H1 (cell line): ENCODE measurements around the gene GNG13. TPM values are rescaled to one million over a fixed set of nuclear protein-coding genes. Genes with fewer than 3 reads are reported as not detected.
A peak's percentile ranks its signal among the peaks of the same experiment; 100 is the strongest.

Source experiments
- CTCF ChIA-PET: fragments of 300-600 bp; sonication (Branson Sonifier 250); formaldehyde crosslinking; loops from one replicate; lab custom pipeline; 2021; ENCODE audit not compliant: partially characterized antibody; lab: Charles Lee
- POLR2A ChIA-PET: fragments of 300-600 bp; sonication (Branson Sonifier 250); formaldehyde crosslinking; loops from one replicate; lab custom pipeline; 2021; ENCODE audit warnings: inconsistent platforms; ENCODE audit not compliant: partially characterized antibody; lab: Charles Lee
- DNase-seq, 2 experiments: peaks; one replicate each; pipeline versions ENCODE4 v3.0.0 to v3.0.0-alpha.2; 2010 to 2022; ENCODE audit warnings: low spot score in 2 of 2, low read depth in 1 of 2, mixed read lengths in 1 of 2
- FAIRE-seq: peaks from 2 replicates; lab custom pipeline; 2011; peaks lifted over from hg19 to GRCh38; lab: Jason Lieb, UNC
- H2AFZ ChIP-seq: 2 replicates; pipeline ENCODE4 v1.8.1; 2012; ENCODE audit warnings: low read length, inconsistent platforms
- H2AK5ac ChIP-seq: 2 replicates; pipeline ENCODE4 v1.6.1; 2013; ENCODE audit warnings: low read depth, low read length
- H2BK120ac ChIP-seq: replicated peaks from 2 replicates; pipeline ENCODE3; 2013; ENCODE audit warnings: low read depth, low read length, inconsistent platforms
- H2BK12ac ChIP-seq: 2 replicates; pipeline ENCODE4 v1.6.1; 2013; ENCODE audit warnings: low read depth, low read length
- H2BK15ac ChIP-seq: 2 replicates; pipeline ENCODE4 v1.6.1; 2013; ENCODE audit warnings: low read length
- H2BK20ac ChIP-seq: 2 replicates; pipeline ENCODE4 v1.6.1; 2013; ENCODE audit warnings: low read length
- H2BK5ac ChIP-seq: 2 replicates; pipeline ENCODE4 v1.6.1; 2013; ENCODE audit warnings: low read depth, low read length
- H3K14ac ChIP-seq: 2 replicates; pipeline ENCODE4 v1.6.1; 2013; ENCODE audit warnings: inconsistent platforms; ENCODE audit not compliant: insufficient read length
- H3K18ac ChIP-seq: 2 replicates; pipeline ENCODE4 v1.6.1; 2013; ENCODE audit warnings: low read length; ENCODE audit errors: extremely low read depth
- H3K23ac ChIP-seq: 2 replicates; pipeline ENCODE4 v1.6.1; 2013; ENCODE audit warnings: inconsistent platforms; ENCODE audit not compliant: insufficient read length
- H3K23me2 ChIP-seq: 2 replicates; pipeline ENCODE4 v1.6.1; 2013; ENCODE audit warnings: low read depth, low read length
- H3K27ac ChIP-seq: 2 replicates; pipeline ENCODE4 v1.6.1; 2011; ENCODE audit warnings: low read depth, low read length, inconsistent platforms
- H3K27me3 ChIP-seq, 4 experiments: replicated peaks in 1 of 4; 1 replicate in 1 of 4; 2 replicates in 3 of 4; pipeline versions ENCODE4 v1.6.1 to v1.8.1; 2011 to 2013; ENCODE audit warnings: low read length in 3 of 4, mild to moderate bottlenecking in 3 of 4, inconsistent platforms in 2 of 4, mixed read lengths in 2 of 4, moderate library complexity in 1 of 4; ENCODE audit not compliant: control insufficient read depth in 3 of 4, insufficient read depth in 3 of 4; ENCODE audit errors: extremely low read depth in 1 of 4
- H3K36me3 ChIP-seq, 4 experiments: 2 replicates each; pipeline versions ENCODE4 v1.6.1 to v1.8.1; 2011 to 2013; ENCODE audit warnings: mild to moderate bottlenecking in 4 of 4, low read length in 3 of 4, moderate library complexity in 2 of 4, control low read depth in 1 of 4, inconsistent platforms in 1 of 4; ENCODE audit not compliant: insufficient read depth in 4 of 4, control insufficient read depth in 2 of 4
- H3K4ac ChIP-seq: replicated peaks from 2 replicates; pipeline ENCODE3; 2013; ENCODE audit warnings: low read length, low read depth, mixed read lengths, inconsistent platforms; ENCODE audit not compliant: insufficient read length
- H3K4me1 ChIP-seq, 4 experiments: replicated peaks in 1 of 4; 1 replicate in 1 of 4; 2 replicates in 3 of 4; pipeline versions ENCODE4 v1.6.1 to v1.8.1; 2011 to 2013; ENCODE audit warnings: low read length in 3 of 4, inconsistent platforms in 2 of 4, mixed read lengths in 1 of 4; ENCODE audit not compliant: insufficient read depth in 4 of 4, control insufficient read depth in 3 of 4
- H3K4me2 ChIP-seq, 2 experiments: 2 replicates each; pipeline versions ENCODE4 v1.6.1 to v1.8.1; 2011 to 2013; ENCODE audit warnings: low read depth in 2 of 2, low read length in 2 of 2, control low read depth in 1 of 2, inconsistent platforms in 1 of 2, mild to moderate bottlenecking in 1 of 2; ENCODE audit not compliant: insufficient read depth in 1 of 2
- H3K4me3 ChIP-seq, 4 experiments: fragments of 200-600, 300-600 bp in 1 of 4; sonication (generic), shearing (Covaris generic), sonication (Bioruptor Twin) in 1 of 4; 2 replicates each; pipeline versions ENCODE4 v1.5.1 to v1.8.1; 2011 to 2016; ENCODE audit warnings: low read length in 4 of 4, low read depth in 3 of 4, control low read depth in 2 of 4, inconsistent platforms in 2 of 4, mild to moderate bottlenecking in 2 of 4, mixed read lengths in 1 of 4, moderate library complexity in 1 of 4; ENCODE audit not compliant: insufficient read depth in 2 of 4; ENCODE audit errors: extremely low read depth in 1 of 4
- H3K56ac ChIP-seq: replicated peaks from 2 replicates; pipeline ENCODE3; 2013; ENCODE audit warnings: low read depth, mild to moderate bottlenecking, mixed read lengths, low read length, inconsistent platforms; ENCODE audit not compliant: insufficient read length
- H3K79me1 ChIP-seq: 2 replicates; pipeline ENCODE4 v1.6.1; 2013; ENCODE audit warnings: low read depth, low read length, control low read depth
- H3K79me2 ChIP-seq, 2 experiments: 2 replicates each; pipeline versions ENCODE4 v1.6.1 to v1.8.1; 2012 to 2013; ENCODE audit warnings: low read length in 2 of 2, mild to moderate bottlenecking in 2 of 2, inconsistent platforms in 1 of 2; ENCODE audit not compliant: insufficient read depth in 2 of 2, control insufficient read depth in 1 of 2
- H3K9ac ChIP-seq, 4 experiments: replicated peaks in 1 of 4; 1 replicate in 1 of 4; 2 replicates in 3 of 4; pipeline versions ENCODE4 v1.6.1 to v1.8.1; 2011 to 2013; ENCODE audit warnings: low read depth in 3 of 4, low read length in 3 of 4, control low read depth in 2 of 4, mild to moderate bottlenecking in 2 of 4, moderate library complexity in 2 of 4, inconsistent platforms in 1 of 4; ENCODE audit errors: extremely low read depth in 1 of 4
- H3K9me3 ChIP-seq, 2 experiments: 2 replicates each; pipeline versions ENCODE4 v1.6.1 to v1.8.1; 2012 to 2013; ENCODE audit warnings: mild to moderate bottlenecking in 2 of 2, moderate library complexity in 2 of 2, control low read depth in 1 of 2, inconsistent platforms in 1 of 2, low read depth in 1 of 2, low read length in 1 of 2, mixed read lengths in 1 of 2; ENCODE audit not compliant: insufficient read depth in 2 of 2
- H4K20me1 ChIP-seq, 2 experiments: replicated peaks in 1 of 2; 2 replicates each; pipeline versions ENCODE3 to v1.8.1; 2011 to 2013; ENCODE audit warnings: inconsistent platforms in 2 of 2, low read length in 2 of 2, mild to moderate bottlenecking in 1 of 2; ENCODE audit not compliant: insufficient read depth in 2 of 2, control insufficient read depth in 1 of 2
- H4K5ac ChIP-seq: 2 replicates; pipeline ENCODE4 v1.6.1; 2013; ENCODE audit warnings: low read length, low read depth, mixed read lengths, inconsistent platforms; ENCODE audit not compliant: insufficient read length
- H4K8ac ChIP-seq: 2 replicates; pipeline ENCODE4 v1.8.0; 2013; ENCODE audit warnings: mild to moderate bottlenecking, moderate library complexity, low read length, inconsistent platforms; ENCODE audit not compliant: insufficient read depth; ENCODE audit errors: extremely low read depth
- H4K91ac ChIP-seq: replicated peaks from 2 replicates; pipeline ENCODE3; 2013; ENCODE audit warnings: low read length, mixed read lengths, inconsistent platforms; ENCODE audit not compliant: insufficient read length
- PHF8 ChIP-seq: fragments of 200-600 bp; sonication (generic); conservative IDR thresholded peaks from 2 replicates; pipeline ENCODE4 v1.7.1; 2012; ENCODE audit warnings: low read depth, mild to moderate bottlenecking, inconsistent platforms, low read length, moderate library complexity
- RFX5 ChIP-seq: IDR thresholded peaks from 2 replicates; pipeline ENCODE4 v1.6.1; 2011; ENCODE audit warnings: low read depth, low read length, improper control_type of control experiment, borderline replicate concordance
- WGBS, 2 experiments: shearing (Covaris generic) in 1 of 2; methylation state at CpG; one replicate each; pipeline versions ENCODE4 v1.1.6 to v1.1.7; 2013 to 2015; ENCODE audit warnings: low lambda C conversion rate in 2 of 2, mixed read lengths in 2 of 2, inconsistent platforms in 1 of 2, low coverage in 1 of 2, missing lambda C conversion rate in 1 of 2; ENCODE audit not compliant: insufficient replicate concordance in 2 of 2, insufficient coverage in 1 of 2, insufficient read length in 1 of 2; ENCODE audit errors: extremely low coverage in 1 of 2, missing lambda C conversion rate in 1 of 2; 5-methylcytosine and 5-hydroxymethylcytosine counted together
- polyA plus RNA-seq, 7 experiments: library from polyadenylated mRNA; depleted of rRNA in 3 of 7; stranded (reverse) in 5 of 7; unstranded in 2 of 7; fragments of >200 nt in 5 of 7; fragments of 200-250 nt in 2 of 7; gene quantifications; 1 replicate in 5 of 7; 2 replicates in 1 of 7; 4 replicates in 1 of 7; pipeline versions ENCODE4 v1.2.1 to v1.2.3, GENCODE V29; 2011 to 2013; ENCODE audit warnings: missing spikeins in 2 of 7, mixed read lengths in 2 of 7
- total RNA-seq: library from RNA; stranded (reverse); fragmentation: NEBNext Ultra II Directional; extraction: Animal tissue kit (Norgen Biotek cat#: 25700); gene quantifications from 2 replicates; pipeline ENCODE4 v1.2.1, GENCODE V29; 2021

The GNG13 gene
- total and polyA plus RNA-seq, 2 of the 8 experiments (the other 6 are each of a cell fraction or from before 2014, with no cell fraction given) = not detected

DNA sequence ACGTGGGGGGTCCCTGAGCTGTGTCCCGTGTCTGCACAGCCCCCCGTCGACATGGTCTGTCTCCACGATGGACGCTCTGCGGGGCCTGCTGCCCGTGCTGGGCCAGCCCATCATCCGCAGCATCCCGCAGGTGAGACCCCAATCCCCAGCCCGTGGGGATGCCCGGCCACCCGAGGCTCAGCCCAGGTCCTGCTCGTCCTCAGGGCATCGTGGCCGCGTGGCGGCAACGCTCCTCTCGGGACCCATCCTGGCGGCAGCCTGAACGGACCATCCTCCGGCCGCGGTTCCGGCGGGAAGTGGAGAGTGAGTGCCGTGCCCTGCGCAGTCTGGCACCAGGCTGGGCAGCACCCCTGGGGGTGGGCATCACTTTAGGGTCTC lies 35.1 kb downstream of the GNG13 start:
- Histone ChIP-seq H4K91ac (no peak overlapping the region), H3K79me2 (no peaks in the 10 kb centered on the region), H4K20me1 (no peaks in the 10 kb centered on the region), H3K36me3 (no peaks in the 10 kb centered on the region), H2BK120ac (no peak overlapping the region), H3K9me3 (no peaks in the 10 kb centered on the region), H3K4me3 (no peak overlapping the region), H3K27me3 (no peaks in the 10 kb centered on the region), H3K23ac (no peak overlapping the region), H4K8ac (no peak overlapping the region), H3K4ac (no peak overlapping the region), H4K5ac (no peak overlapping the region), H3K14ac (no peak overlapping the region), H2BK15ac (0 out of 2 replicates have a peak overlapping the region, but pooled peaks have one; percentile 61), H3K23me2 (no peaks in the 10 kb centered on the region; the same call in 1 of the 2 replicates), H3K79me1 (no peaks in the 10 kb centered on the region), H3K56ac (no peak overlapping the region), H3K18ac (no peak overlapping the region), H2BK20ac (no peak overlapping the region), H2BK5ac (no peak overlapping the region), H3K4me1 (peaks cover 0 to 9% (median 6%) of the 10 kb centered on the region in 4 experiments; a peak in 5 of 7 replicates), H2AFZ (no peak overlapping the region), H3K27ac (no peak overlapping the region), H2AK5ac (no peak overlapping the region), H2BK12ac (no peak overlapping the region), H3K4me2 (no peak overlapping the region), H3K9ac (no peak overlapping the region)
- no peak for FAIRE-seq
- no peak for DNase-seq
- ChIA-PET POLR2A (interaction anchor here (1.1 kb wide), 1 partner anchor 45 kb away, joined by 3 read pairs; no protein-coding TSS in a partner anchor), CTCF (interaction anchor here (0.7 to 1.7 kb wide), 6 partner anchors 9 to 50 kb away, joined by 3 to 7 read pairs (median 3); partner anchors contain the start of genes CHTF18 and RPUSD1)
- WGBS, 2 experiments = 97% methylated on average over 29 of the region's 29 CpGs; no CpG with 5 or more reads in 1 of the 2 experiments
- no peak for TF ChIP-seq RFX5
- TF ChIP-seq PHF8 = no peak
